Urothelium cell line (cell line): ENCODE results near the gene CRNKL1.
A peak's percentile ranks its signal among the peaks of the same experiment; 100 is the strongest.

Experiments
- DNase-seq: peaks from one replicate; pipeline ENCODE4 v3.0.0; 2011; ENCODE audit warnings: low spot score, mixed read lengths
- FAIRE-seq: peaks from 2 replicates; lab custom pipeline; 2011; peaks lifted over from hg19 to GRCh38; lab: Jason Lieb, UNC

CRNKL1 gene

GRCh38 chr20:20063941-20064702 lies 11.9 kb upstream of the CRNKL1 start:
- FAIRE-seq (no peak), DNase-seq (no peak)

DNA sequence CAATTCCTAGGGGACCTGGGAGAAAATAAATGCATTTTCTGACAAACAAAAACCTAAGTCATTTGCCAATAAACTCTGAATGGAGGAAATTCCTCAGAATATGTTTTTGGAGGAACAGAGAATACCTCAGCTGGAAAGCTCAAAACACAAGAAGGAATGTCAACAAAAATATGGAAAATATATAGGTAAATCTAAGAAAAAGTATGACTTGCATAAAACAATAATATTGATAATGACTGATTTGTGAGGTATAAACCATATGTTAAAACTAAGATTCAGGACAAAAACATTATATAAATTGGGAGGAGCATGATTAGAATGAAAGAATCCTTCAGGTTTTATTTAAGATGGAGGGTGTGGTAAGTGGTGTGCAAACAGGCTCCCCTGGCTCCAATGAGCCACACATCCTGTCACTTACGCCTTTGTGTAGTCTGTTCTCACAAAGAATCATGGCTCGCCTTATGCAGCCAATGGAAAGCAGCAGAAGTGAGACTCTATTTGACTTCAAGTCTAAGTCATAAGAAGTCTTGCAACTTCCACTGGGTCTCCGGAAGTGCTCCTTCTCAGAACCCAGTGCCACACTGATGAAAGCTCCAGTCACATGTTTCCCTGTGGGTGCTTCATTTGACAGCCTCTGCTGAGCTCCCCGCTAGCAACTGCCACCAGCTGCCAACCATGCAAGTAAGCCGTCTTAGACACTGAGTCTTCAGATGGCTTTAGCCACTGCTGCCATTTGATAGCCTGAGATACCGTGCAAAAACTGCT lies 8.2 kb upstream of the CRNKL1 start:
- FAIRE-seq (no peak), DNase-seq (no peak)

- FAIRE-seq: no peak
Measured at GRCh38 chr20:20051767-20052073, 546 bp downstream of the CRNKL1 start.

DNA sequence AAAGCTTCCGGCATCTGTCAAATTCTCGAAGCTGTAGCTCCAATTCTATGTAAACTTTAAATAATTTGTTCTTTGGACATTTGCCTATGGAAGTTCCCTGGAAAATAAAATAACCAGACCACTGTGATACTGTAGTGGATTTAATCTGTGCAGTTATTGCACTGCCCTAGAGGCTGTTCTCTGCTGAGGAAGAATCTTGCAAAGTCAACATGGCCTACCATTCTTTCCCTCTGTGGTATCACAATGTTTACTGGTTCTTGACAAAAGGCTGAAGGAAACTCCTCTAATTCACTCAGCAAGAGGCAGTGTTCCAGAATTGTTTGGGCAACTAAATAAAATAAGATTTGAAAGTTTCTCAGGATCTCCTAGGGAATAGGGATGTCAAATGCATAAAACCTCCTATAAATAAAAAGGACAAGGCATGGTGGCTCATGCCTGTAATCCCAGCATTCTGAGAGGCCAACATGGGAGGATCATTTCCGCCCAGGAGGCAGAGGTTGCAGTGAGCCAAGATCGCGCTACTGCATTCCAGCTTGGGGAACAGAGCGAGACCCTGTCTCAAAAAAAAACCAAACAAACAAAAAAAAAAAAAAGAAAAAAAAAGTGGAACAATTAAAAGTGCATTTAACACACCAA lies 12.4 kb downstream of the CRNKL1 start:
- FAIRE-seq: no peak

More at GRCh38 chr20:20051767-20052073, 546 bp downstream of the CRNKL1 start:
- no peak for DNase-seq

GRCh38 chr20:20038586-20038985 lies 13.7 kb downstream of the CRNKL1 start:
- DNase-seq (no peak), FAIRE-seq (no peak)

More for the DNA sequence above, 12.4 kb downstream of the CRNKL1 start:
- DNase-seq: no peak

GRCh38 chr20:20037960-20038359 lies 14.3 kb downstream of the CRNKL1 start:
- peak; percentile 6 for DNase-seq

GRCh38 chr20:20036756-20037155 lies 15.5 kb downstream of the CRNKL1 start:
- DNase-seq: no peak
- no peak for FAIRE-seq

More at GRCh38 chr20:20037960-20038359, 14.3 kb downstream of the CRNKL1 start:
- FAIRE-seq: no peak

DNA sequence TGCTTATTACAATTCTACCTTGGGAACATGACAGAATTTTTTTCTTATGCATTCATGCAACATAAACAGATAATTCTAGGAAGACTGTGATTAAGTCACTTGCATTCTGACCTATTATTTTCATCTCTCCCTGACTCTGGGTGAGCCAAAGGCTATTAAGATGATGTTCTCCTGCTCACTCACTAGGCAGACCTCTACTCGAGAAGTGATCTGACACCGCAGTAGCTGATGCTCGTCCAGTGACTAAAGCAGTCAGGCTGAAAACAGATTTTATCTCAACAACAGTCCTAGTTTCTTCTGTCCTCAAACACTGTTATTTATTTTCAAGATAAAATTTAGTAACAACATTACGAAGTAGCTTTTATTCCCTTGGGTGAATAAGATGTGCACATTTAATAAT lies 17.8 kb downstream of the CRNKL1 start:
- FAIRE-seq: no peak
- DNase-seq: no peak

DNA sequence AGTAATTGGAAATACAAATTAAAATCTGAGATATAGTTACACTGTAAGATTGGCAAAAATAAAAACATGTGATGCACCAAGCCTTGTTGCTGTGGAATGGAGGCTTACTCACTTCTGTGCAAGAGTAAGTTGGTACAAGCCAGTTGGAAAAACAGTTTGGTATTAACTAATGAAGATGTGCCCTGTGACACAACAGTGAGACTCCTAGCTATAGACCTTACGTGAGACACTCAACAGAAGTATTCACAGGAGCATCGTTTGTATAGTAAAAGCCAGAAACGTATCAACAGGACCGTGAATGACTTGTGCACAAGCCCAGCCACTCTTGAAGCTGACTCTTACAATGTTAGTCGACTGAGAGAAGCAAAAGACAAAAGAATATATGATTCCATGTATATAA lies 20.5 kb downstream of the CRNKL1 start:
- DNase-seq (no peak), FAIRE-seq (no peak)

DNA sequence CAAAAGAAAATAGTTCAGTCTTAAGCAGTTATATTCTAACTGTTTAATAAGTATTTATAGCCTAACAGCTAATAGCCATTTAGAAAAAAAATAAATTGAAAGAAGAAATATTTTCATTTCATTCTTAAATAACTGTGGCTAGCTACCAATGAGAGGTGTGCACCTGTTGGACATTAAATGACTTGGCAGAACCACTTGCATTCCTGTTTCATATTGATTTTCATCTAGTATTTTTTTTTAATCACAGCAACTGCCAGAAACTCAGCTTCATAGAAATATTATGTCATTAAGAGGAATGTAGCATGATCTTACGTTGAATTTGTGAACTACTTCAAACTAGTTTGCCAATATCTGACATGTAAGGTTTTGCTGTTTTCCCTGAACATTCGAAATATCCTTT lies 25.0 kb downstream of the CRNKL1 start:
- FAIRE-seq: no peak

DNA sequence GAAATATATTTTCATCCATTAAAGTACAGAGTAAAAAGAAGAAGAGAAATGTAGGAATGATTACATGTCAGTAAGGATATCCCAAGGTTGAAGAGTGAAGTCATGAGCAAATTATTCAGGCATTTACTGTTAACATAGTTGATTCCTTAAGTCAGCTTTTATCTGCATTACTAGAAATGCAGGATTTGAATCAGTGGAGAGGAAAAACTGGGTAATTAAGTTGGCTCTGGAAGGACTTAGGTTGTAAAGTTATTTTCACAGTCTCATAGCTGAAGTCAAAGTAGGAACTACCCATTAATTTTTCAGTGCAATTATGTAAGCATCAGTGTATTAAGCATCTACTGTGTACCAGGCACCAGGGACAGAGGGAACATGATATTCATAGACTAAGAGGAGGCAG lies 27.3 kb downstream of the CRNKL1 start:
- FAIRE-seq (no peak), DNase-seq (no peak)

More for the DNA sequence above, 25.0 kb downstream of the CRNKL1 start:
- no peak for DNase-seq

- no peak for DNase-seq
- FAIRE-seq: no peak
Measured at GRCh38 chr20:20023395-20023794, 28.9 kb downstream of the CRNKL1 start.

- DNase-seq: no peak
- FAIRE-seq: no peak
Measured at GRCh38 chr20:20022498-20022897, 29.8 kb downstream of the CRNKL1 start.

- FAIRE-seq: no peak
Measured at GRCh38 chr20:20021835-20022234, 30.4 kb downstream of the CRNKL1 start.

GRCh38 chr20:20020908-20021307 lies 31.4 kb downstream of the CRNKL1 start:
- no peak for DNase-seq
- FAIRE-seq: no peak

More at GRCh38 chr20:20021835-20022234, 30.4 kb downstream of the CRNKL1 start:
- DNase-seq: no peak

- FAIRE-seq (no peak), DNase-seq (no peak)
Measured at GRCh38 chr20:20019123-20019522, 33.1 kb downstream of the CRNKL1 start.

DNA sequence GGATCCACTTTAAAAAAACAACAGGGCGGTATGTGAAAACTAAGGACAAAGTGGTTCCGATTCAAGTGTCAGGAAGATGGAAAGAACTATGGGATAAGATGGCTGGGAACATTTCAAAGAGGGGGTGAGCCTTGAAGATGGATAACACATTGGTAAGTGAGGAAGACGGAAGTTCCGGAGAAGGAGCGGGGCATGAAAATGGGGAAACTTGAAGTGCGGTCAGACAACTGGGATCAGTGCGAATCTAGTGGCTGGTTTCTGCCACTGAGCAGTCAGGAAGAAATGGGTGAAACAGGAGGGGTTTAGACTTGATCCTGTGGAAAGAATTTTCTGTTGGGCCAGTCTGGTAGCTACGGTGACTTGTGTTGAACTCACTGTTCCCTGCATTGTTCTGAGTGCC lies 33.9 kb downstream of the CRNKL1 start:
- FAIRE-seq: no peak
- no peak for DNase-seq

- FAIRE-seq: no peak
- DNase-seq: no peak
Measured at GRCh38 chr20:20017844-20018185, 34.5 kb downstream of the CRNKL1 start.

GRCh38 chr20:20017001-20017843 lies 35.0 kb downstream of the CRNKL1 start, which contains the start of gene NAA20:
TSS of gene NAA20 (plus strand) at chr20:20017362. CDS start at chr20:20017397, 35 bp downstream.
- DNase-seq (peak; percentile 97), FAIRE-seq (no peak)

DNA sequence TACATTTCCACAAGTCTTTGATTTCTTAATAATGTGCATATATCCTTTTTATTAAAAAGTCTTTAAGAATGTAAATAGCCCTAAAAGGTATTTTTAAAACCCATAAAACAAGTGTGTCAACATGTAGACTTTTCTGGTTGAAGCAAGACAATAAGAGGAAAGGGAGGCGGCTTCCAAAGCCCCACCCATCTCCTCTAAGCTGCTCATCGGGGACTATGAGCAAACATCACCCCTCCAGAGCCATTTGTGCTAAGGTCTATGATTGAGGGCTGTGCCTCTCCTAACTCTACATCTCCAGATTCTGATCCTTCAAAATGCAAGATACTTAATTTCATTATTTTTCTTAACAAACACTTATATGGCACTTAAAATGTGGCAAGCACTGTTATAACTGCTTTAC lies 37.6 kb downstream of the CRNKL1 start:
- DNase-seq (no peak), FAIRE-seq (no peak)

DNA sequence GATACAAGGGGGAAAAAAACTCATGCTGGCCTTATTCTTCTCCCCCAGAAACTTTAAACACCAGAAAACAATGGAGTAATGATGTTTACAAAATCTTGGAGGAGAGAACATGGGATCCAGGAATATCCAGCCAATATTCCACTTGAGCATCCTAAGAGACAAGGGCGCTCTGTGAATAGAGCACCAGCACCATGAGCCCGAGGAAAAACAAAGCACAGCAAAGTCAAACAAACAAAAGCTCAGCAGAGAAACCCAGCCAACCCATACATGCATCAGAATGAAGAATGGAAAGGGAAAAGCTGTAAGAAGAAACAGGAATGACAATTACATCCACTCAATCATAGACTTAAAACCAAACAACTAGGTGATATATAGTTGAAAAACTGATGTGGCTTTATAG lies 39.7 kb downstream of the CRNKL1 start:
- DNase-seq: no peak
- no peak for FAIRE-seq
